ENCODE results near the gene CHD8.

The CHD8 gene

DNA sequence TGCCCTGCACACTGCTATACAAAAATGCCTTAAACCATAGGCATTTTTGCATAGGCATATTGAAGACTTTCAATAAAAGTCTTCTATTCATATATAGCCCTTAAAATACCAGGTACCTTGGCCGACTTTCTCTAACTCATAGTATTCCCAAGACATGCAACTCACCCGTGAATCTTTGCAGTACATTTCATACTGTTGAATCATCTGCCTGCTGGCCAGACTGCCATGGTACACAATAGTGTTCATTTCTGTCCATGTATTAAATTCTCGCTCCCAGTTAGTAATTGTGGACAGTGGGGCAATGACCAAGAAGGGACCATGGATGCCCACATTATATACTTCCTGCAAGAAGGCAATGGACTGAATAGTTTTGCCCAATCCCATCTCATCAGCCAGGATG, 47.8 kb downstream of the CHD8 start:
- Histone ChIP-seq H3K9me3 (ENCODE audit: insufficient read depth, low read depth, low read length) (no peaks in the 10 kb centered on the region), H3F3A (ENCODE audit: low read depth) (no peaks in the 10 kb centered on the region), H2AFZ (ENCODE audit: low read length) (no peak overlapping the region), H3K4me2 (ENCODE audit: low read depth, low read length, poor library complexity, severe bottlenecking) (no peak overlapping the region), H3K36me3 (ENCODE audit: insufficient read depth, low read length) (peaks cover 94% of the 10 kb centered on the region), H3K27me3 (ENCODE audit: insufficient read depth, low read length, poor library complexity, severe bottlenecking) (no peaks in the 10 kb centered on the region), H3K79me2 (ENCODE audit: insufficient read depth, low read length) (no peaks in the 10 kb centered on the region), H3K4me3 (ENCODE audit: low read length, poor library complexity, severe bottlenecking) (no peak overlapping the region), H4K20me1 (ENCODE audit: insufficient read depth, low read length, poor library complexity, severe bottlenecking) (no peaks in the 10 kb centered on the region), H3K4me1 (ENCODE audit: insufficient read depth, low read length, poor library complexity, severe bottlenecking) (no peaks in the 10 kb centered on the region), H3K9me2 (replicated peaks; ENCODE audit: low read depth, low read length) (no peaks in the 10 kb centered on the region), H3K9ac (ENCODE audit: low read depth, low read length, poor library complexity, severe bottlenecking) (no peak overlapping the region)
- TF ChIP-seq, protein P1, sequence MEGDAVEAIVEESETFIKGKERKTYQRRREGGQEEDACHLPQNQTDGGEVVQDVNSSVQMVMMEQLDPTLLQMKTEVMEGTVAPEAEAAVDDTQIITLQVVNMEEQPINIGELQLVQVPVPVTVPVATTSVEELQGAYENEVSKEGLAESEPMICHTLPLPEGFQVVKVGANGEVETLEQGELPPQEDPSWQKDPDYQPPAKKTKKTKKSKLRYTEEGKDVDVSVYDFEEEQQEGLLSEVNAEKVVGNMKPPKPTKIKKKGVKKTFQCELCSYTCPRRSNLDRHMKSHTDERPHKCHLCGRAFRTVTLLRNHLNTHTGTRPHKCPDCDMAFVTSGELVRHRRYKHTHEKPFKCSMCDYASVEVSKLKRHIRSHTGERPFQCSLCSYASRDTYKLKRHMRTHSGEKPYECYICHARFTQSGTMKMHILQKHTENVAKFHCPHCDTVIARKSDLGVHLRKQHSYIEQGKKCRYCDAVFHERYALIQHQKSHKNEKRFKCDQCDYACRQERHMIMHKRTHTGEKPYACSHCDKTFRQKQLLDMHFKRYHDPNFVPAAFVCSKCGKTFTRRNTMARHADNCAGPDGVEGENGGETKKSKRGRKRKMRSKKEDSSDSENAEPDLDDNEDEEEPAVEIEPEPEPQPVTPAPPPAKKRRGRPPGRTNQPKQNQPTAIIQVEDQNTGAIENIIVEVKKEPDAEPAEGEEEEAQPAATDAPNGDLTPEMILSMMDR (conservative IDR thresholded peaks at IDR 0.05; ENCODE audit: low read length): no peak
- TF ChIP-seq EZH2phosphoT487 (IDR thresholded peaks at IDR 0.05; ENCODE audit: borderline replicate concordance): no peak

DNA sequence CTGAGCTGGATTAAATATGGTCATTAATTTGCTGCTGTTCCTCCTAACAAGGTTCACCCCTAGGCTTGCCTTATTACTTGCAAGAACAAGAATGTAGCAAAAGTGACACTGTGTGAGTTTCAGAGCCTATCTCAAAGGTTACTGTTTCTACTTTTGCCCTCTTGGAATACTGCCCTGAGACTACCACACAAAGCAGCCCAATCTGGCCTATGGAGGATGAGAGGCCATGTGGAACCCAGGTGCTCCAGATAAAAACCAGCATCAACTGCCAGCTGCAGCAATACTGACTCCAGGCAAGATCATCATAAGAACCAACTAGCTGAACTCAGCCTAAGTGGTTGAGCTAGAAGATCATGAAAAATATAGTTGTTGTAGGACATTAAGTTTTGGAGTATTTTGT, 49.7 kb downstream of the CHD8 start:
- Histone ChIP-seq H3K4me1 (ENCODE audit: insufficient read depth, low read length, poor library complexity, severe bottlenecking) (no peaks in the 10 kb centered on the region), H2AFZ (ENCODE audit: low read length) (no peak overlapping the region), H4K20me1 (ENCODE audit: insufficient read depth, low read length, poor library complexity, severe bottlenecking) (no peaks in the 10 kb centered on the region), H3K27me3 (ENCODE audit: insufficient read depth, low read length, poor library complexity, severe bottlenecking) (no peaks in the 10 kb centered on the region), H3K36me3 (ENCODE audit: insufficient read depth, low read length) (peaks cover 95% of the 10 kb centered on the region), H3K9me2 (replicated peaks; ENCODE audit: low read depth, low read length) (no peaks in the 10 kb centered on the region), H3K4me3 (ENCODE audit: low read length, poor library complexity, severe bottlenecking) (no peak overlapping the region), H3K9ac (ENCODE audit: low read depth, low read length, poor library complexity, severe bottlenecking) (no peak overlapping the region), H3K9me3 (ENCODE audit: insufficient read depth, low read depth, low read length) (no peaks in the 10 kb centered on the region), H3K79me2 (ENCODE audit: insufficient read depth, low read length) (no peaks in the 10 kb centered on the region), H3F3A (ENCODE audit: low read depth) (no peaks in the 10 kb centered on the region), H3K4me2 (ENCODE audit: low read depth, low read length, poor library complexity, severe bottlenecking) (no peak overlapping the region)
- TF ChIP-seq, protein P1 (conservative IDR thresholded peaks at IDR 0.05; ENCODE audit: low read length): no peak
- no peak for TF ChIP-seq EZH2phosphoT487 (IDR thresholded peaks at IDR 0.05; ENCODE audit: borderline replicate concordance)

DNA sequence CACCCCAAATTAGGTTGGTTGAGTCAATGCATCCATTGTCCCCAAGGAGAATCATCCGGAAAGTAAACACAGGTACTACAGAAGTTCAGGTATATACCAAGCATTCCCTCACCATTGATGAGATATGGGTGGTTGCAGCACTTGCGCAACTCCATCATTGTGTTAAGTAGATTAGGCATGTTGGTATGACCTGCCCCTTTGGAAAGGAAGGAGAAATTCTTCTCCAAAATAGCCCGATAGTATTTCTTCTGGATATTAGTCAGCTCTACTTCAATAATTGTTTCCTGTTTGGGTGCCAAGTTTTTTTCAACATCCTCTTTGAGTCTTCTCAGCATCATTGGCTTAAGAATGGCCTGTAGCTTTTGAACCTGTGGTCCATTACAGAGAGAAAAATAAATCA, 50.8 kb downstream of the CHD8 start:
- no peaks in the 10 kb centered on the region for H4K20me1 ChIP-seq (ENCODE audit: insufficient read depth, low read length, poor library complexity, severe bottlenecking)
- no peak overlapping the region for H3K4me2 ChIP-seq (ENCODE audit: low read depth, low read length, poor library complexity, severe bottlenecking)
- no peak for TF ChIP-seq EZH2phosphoT487 (IDR thresholded peaks at IDR 0.05; ENCODE audit: borderline replicate concordance)
- TF ChIP-seq, protein P1 (conservative IDR thresholded peaks at IDR 0.05; ENCODE audit: low read length): no peak
- no peaks in the 10 kb centered on the region for H3K9me2 ChIP-seq (replicated peaks; ENCODE audit: low read depth, low read length)
- no peak overlapping the region for H3K9ac ChIP-seq (ENCODE audit: low read depth, low read length, poor library complexity, severe bottlenecking)
- no peaks in the 10 kb centered on the region for H3K27me3 ChIP-seq (ENCODE audit: insufficient read depth, low read length, poor library complexity, severe bottlenecking)
- H3F3A ChIP-seq (ENCODE audit: low read depth): no peaks in the 10 kb centered on the region
- no peaks in the 10 kb centered on the region for H3K4me1 ChIP-seq (ENCODE audit: insufficient read depth, low read length, poor library complexity, severe bottlenecking)
- H2AFZ ChIP-seq (ENCODE audit: low read length): no peak overlapping the region
- H3K36me3 ChIP-seq (ENCODE audit: insufficient read depth, low read length): peaks cover 95% of the 10 kb centered on the region
- no peaks in the 10 kb centered on the region for H3K79me2 ChIP-seq (ENCODE audit: insufficient read depth, low read length)
- no peaks in the 10 kb centered on the region for H3K9me3 ChIP-seq (ENCODE audit: insufficient read depth, low read depth, low read length)
- H3K4me3 ChIP-seq (ENCODE audit: low read length, poor library complexity, severe bottlenecking): no peak overlapping the region
